Measurements from ENCODE around the gene LEMD2. TPM values are rescaled to one million over a fixed set of nuclear protein-coding genes. Genes with fewer than 3 reads are reported as not detected.

Gene LEMD2
- total RNA-seq, 1 donor: 47.4 TPM

DNA sequence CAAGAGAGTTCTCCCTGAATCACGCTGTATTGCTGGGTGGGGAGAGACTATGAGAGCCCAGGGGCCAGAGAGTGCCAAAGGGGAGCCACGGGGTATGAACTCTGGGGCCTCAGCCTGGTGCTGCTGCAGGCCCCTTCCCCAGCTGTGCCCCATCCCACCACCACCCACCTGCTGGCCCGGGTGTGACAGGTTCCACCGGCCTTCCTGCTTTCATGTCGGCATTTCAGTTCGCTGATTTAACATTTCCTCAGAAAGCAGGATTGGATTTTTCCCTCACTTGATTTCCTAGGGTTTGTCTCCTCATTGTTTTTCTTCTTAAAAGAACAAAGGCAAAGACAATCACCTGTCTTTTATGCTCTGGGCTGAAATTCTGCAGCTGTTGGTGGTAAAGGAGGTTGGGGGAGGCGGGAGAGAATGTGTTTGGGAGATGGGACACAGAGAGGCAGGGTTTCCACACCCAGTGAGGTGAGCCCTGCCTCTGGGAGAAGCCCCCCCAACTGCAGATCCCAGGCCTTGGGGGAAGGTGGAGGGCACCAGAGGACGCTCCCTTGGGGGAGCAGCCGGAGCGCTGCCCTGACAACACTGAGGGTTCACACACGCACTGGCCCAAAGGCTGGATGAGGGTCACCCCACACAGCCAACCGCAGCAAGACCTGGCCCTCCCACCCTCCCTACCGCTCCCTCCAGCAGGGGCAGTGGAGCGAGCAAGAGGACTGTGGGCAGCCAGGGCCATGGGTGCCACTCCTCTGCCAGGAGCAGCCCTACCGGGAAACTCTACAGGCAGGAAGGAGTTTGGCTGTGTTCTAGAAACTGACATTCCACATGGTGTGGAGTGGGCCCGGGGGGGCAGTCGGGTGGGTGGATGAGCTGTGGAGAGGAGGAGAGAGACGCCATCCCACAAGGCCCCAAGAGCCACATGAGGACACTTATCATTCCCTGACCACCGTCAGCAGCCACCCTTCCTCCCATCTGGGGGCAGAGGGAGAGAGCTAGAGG is 25.4 kb upstream of the LEMD2 start:
- no peaks in the 10 kb centered on the region for H3K36me3 ChIP-seq (ENCODE audit: insufficient read depth, low read length)
- H3K27me3 ChIP-seq (ENCODE audit: insufficient read depth, low read length): peaks cover 25% of the 10 kb centered on the region
- H3K4me1 ChIP-seq (ENCODE audit: insufficient read depth, low read length): no peaks in the 10 kb centered on the region
- no peaks in the 10 kb centered on the region for H4K20me1 ChIP-seq (ENCODE audit: insufficient read depth, low read length)
- no peaks in the 10 kb centered on the region for H3K79me2 ChIP-seq (ENCODE audit: insufficient read depth, low read length)
- TF ChIP-seq, protein P1, sequence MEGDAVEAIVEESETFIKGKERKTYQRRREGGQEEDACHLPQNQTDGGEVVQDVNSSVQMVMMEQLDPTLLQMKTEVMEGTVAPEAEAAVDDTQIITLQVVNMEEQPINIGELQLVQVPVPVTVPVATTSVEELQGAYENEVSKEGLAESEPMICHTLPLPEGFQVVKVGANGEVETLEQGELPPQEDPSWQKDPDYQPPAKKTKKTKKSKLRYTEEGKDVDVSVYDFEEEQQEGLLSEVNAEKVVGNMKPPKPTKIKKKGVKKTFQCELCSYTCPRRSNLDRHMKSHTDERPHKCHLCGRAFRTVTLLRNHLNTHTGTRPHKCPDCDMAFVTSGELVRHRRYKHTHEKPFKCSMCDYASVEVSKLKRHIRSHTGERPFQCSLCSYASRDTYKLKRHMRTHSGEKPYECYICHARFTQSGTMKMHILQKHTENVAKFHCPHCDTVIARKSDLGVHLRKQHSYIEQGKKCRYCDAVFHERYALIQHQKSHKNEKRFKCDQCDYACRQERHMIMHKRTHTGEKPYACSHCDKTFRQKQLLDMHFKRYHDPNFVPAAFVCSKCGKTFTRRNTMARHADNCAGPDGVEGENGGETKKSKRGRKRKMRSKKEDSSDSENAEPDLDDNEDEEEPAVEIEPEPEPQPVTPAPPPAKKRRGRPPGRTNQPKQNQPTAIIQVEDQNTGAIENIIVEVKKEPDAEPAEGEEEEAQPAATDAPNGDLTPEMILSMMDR (IDR thresholded peaks at IDR 0.05; ENCODE audit: extremely low read depth, low read depth, low read length): no peak
- no peak overlapping the region for H2AFZ ChIP-seq (ENCODE audit: low read length)
- no peak overlapping the region for H3K27ac ChIP-seq (ENCODE audit: low read depth, low read length)
- no peak overlapping the region for H3K4me3 ChIP-seq (ENCODE audit: insufficient read depth, low read length)
- DNase-seq (ENCODE audit: insufficient read length, low spot score, missing footprints): peak; percentile 84
- no peaks in the 10 kb centered on the region for H3K9me3 ChIP-seq (ENCODE audit: low read depth, low read length)
- H3K4me2 ChIP-seq (ENCODE audit: insufficient read depth, low read length): no peak overlapping the region

DNA sequence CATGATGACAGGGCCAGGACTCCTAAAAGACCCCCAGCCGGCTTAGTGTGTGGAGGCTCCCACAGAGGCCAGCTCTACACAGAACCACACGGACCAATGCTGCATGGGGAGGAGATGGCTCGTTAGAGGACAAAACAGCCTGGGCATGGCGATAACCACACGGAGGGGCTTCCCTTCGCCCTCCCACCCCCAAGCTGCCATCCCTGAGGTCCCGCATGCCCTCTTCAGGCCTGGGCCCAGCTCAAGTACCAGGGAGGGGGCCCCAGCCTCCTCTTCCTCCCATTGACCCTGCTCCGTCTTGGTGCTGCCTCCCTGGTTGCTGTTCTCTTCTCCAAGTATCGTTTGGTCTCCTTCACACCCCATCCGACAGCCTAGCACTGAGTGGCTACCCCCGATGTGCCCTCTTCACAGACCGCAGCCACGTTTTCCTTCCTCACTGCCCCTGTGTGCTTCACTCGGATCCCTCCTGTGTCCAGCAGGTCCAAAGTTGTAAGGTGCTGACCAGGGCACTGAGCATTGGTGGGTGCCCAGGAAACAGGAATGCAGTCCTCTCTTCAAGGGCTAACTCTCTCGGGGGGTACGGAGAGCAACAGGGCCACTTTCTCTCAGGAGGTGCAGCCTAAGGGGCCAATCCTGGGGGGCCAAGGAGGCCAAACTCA is 24.4 kb upstream of the LEMD2 start:
- Histone ChIP-seq H3K79me2 (ENCODE audit: insufficient read depth, low read length) (no peaks in the 10 kb centered on the region), H2AFZ (ENCODE audit: low read length) (no peak overlapping the region), H4K20me1 (ENCODE audit: insufficient read depth, low read length) (no peaks in the 10 kb centered on the region), H3K4me2 (ENCODE audit: insufficient read depth, low read length) (no peak overlapping the region), H3K9me3 (ENCODE audit: low read depth, low read length) (no peaks in the 10 kb centered on the region), H3K4me3 (ENCODE audit: insufficient read depth, low read length) (no peak overlapping the region), H3K27ac (ENCODE audit: low read depth, low read length) (no peak overlapping the region), H3K27me3 (ENCODE audit: insufficient read depth, low read length) (peaks cover 34% of the 10 kb centered on the region), H3K36me3 (ENCODE audit: insufficient read depth, low read length) (no peaks in the 10 kb centered on the region), H3K4me1 (ENCODE audit: insufficient read depth, low read length) (no peaks in the 10 kb centered on the region)
- peak; percentile 81 for DNase-seq (ENCODE audit: insufficient read length, low spot score, missing footprints)
- TF ChIP-seq, protein P1 (IDR thresholded peaks at IDR 0.05; ENCODE audit: extremely low read depth, low read depth, low read length): no peak

DNA sequence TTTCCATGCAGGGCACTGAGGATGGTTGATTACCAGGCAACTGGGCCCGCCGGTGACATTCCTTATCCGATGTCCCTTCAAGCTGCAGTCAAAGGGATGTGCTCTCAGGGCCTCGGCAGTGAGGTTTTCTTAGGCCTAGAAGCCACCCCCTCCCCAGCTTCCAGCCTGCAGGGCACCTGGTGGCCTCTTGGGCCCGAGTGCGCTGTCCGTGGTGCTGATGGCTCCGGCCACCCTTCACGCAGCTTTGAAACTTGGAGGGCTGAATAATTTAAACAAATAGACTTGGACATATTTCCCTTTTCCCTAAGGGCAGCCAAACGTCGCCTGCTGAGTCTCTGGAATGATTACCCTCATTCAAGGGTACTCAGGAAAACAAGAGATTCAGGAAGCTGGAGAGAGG is 23.7 kb upstream of the LEMD2 start:
- Histone ChIP-seq H3K27ac (ENCODE audit: low read depth, low read length) (no peak overlapping the region), H4K20me1 (ENCODE audit: insufficient read depth, low read length) (no peaks in the 10 kb centered on the region), H3K4me1 (ENCODE audit: insufficient read depth, low read length) (no peaks in the 10 kb centered on the region), H2AFZ (ENCODE audit: low read length) (no peak overlapping the region), H3K36me3 (ENCODE audit: insufficient read depth, low read length) (no peaks in the 10 kb centered on the region), H3K4me2 (ENCODE audit: insufficient read depth, low read length) (no peak overlapping the region), H3K79me2 (ENCODE audit: insufficient read depth, low read length) (no peaks in the 10 kb centered on the region), H3K9me3 (ENCODE audit: low read depth, low read length) (no peaks in the 10 kb centered on the region), H3K4me3 (ENCODE audit: insufficient read depth, low read length) (no peak overlapping the region), H3K27me3 (ENCODE audit: insufficient read depth, low read length) (peaks cover 38% of the 10 kb centered on the region)
- TF ChIP-seq, protein P1 (IDR thresholded peaks at IDR 0.05; ENCODE audit: extremely low read depth, low read depth, low read length): peak; percentile 35
- DNase-seq (ENCODE audit: insufficient read length, low spot score, missing footprints): peak; percentile 95

DNA sequence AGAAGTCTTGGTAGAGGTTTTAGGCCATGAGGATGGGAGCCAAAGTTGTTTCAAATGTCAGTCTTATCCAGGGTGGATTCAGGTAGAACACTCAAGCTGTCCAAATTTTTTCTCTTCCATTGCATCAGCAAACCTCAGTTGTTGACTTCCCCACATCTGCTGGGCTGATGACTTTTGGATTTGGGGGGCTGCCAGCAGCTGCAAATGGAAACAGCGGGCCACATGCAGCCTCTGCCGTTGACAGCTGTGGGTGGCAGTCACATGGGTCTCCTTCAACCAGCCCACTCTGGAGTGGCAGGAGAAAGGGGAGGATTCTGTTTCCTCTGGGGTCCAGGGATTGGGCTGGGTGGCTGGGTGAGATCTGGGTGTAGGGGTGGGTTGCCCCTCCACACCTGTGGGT is 20.7 kb upstream of the LEMD2 start:
- Histone ChIP-seq H3K4me3 (ENCODE audit: insufficient read depth, low read length) (no peak overlapping the region), H3K4me2 (ENCODE audit: insufficient read depth, low read length) (no peak overlapping the region), H3K9me3 (ENCODE audit: low read depth, low read length) (no peaks in the 10 kb centered on the region), H2AFZ (ENCODE audit: low read length) (no peak overlapping the region), H3K36me3 (ENCODE audit: insufficient read depth, low read length) (no peaks in the 10 kb centered on the region), H3K27me3 (ENCODE audit: insufficient read depth, low read length) (peaks cover 50% of the 10 kb centered on the region), H3K79me2 (ENCODE audit: insufficient read depth, low read length) (no peaks in the 10 kb centered on the region), H4K20me1 (ENCODE audit: insufficient read depth, low read length) (no peaks in the 10 kb centered on the region), H3K27ac (ENCODE audit: low read depth, low read length) (no peak overlapping the region), H3K4me1 (ENCODE audit: insufficient read depth, low read length) (no peaks in the 10 kb centered on the region)
- DNase-seq (ENCODE audit: insufficient read length, low spot score, missing footprints): peak; percentile 14
- TF ChIP-seq, protein P1 (IDR thresholded peaks at IDR 0.05; ENCODE audit: extremely low read depth, low read depth, low read length): no peak

All from osteoblast (primary cell).